ENCODE data around the gene LMX1A.

The LMX1A gene

GRCh38 chr1:165169729-165170128, 186.8 kb downstream of the LMX1A start:
- DNase-seq (ENCODE audit: low read depth in 1 of 2, low spot score in 1 of 2), result no peak
- Histone ChIP-seq H3K27ac (replicated peaks) (no peak overlapping the region), H3K4me3 (replicated peaks; ENCODE audit: insufficient read depth, low read length) (no peak overlapping the region)

GRCh38 chr1:165169028-165169427, 187.5 kb downstream of the LMX1A start:
- H3K4me3 ChIP-seq (replicated peaks; ENCODE audit: insufficient read depth, low read length), result no peak overlapping the region
- H3K27ac ChIP-seq (replicated peaks), result no peak overlapping the region
- TF ChIP-seq REST (IDR thresholded peaks at IDR 0.05; ENCODE audit: insufficient replicate concordance, low read depth) (no peak), GABPA (IDR thresholded peaks at IDR 0.05; ENCODE audit: low read depth) (no peak), SPI1 (IDR thresholded peaks at IDR 0.05; ENCODE audit: borderline replicate concordance, low read depth) (no peak), CTCF (IDR thresholded peaks at IDR 0.05; ENCODE audit: insufficient read depth, low read length) (no peak), POLR2AphosphoS5 (IDR thresholded peaks at IDR 0.05; ENCODE audit: low read depth) (no peak)
- DNase-seq (ENCODE audit: low read depth in 1 of 2, low spot score in 1 of 2), result no peak
- peaks cover 3% of the 10 kb centered on the region for H3K27me3 ChIP-seq (ENCODE audit: insufficient read depth, poor library complexity, severe bottlenecking)

More at GRCh38 chr1:165169729-165170128, 186.8 kb downstream of the LMX1A start:
- peaks cover 3% of the 10 kb centered on the region for H3K27me3 ChIP-seq (ENCODE audit: insufficient read depth, poor library complexity, severe bottlenecking)
- TF ChIP-seq CTCF (IDR thresholded peaks at IDR 0.05; ENCODE audit: insufficient read depth, low read length), result no peak

- no peak for TF ChIP-seq REST (IDR thresholded peaks at IDR 0.05; ENCODE audit: insufficient replicate concordance, low read depth)
- TF ChIP-seq GABPA (IDR thresholded peaks at IDR 0.05; ENCODE audit: low read depth), result no peak
- TF ChIP-seq POLR2AphosphoS5 (IDR thresholded peaks at IDR 0.05; ENCODE audit: low read depth), result no peak
- no peak for TF ChIP-seq CTCF (IDR thresholded peaks at IDR 0.05; ENCODE audit: insufficient read depth, low read length)
- no peak for TF ChIP-seq SPI1 (IDR thresholded peaks at IDR 0.05; ENCODE audit: borderline replicate concordance, low read depth)
- H3K27ac ChIP-seq (replicated peaks), result no peak overlapping the region
- DNase-seq (ENCODE audit: low read depth in 1 of 2, low spot score in 1 of 2), result no peak
- peaks cover 3% of the 10 kb centered on the region for H3K27me3 ChIP-seq (ENCODE audit: insufficient read depth, poor library complexity, severe bottlenecking)
- H3K4me3 ChIP-seq (replicated peaks; ENCODE audit: insufficient read depth, low read length), result no peak overlapping the region
These were observed 188.0 kb downstream of the LMX1A start for GRCh38 chr1:165168467-165168866.

- no peak overlapping the region for H3K27ac ChIP-seq (replicated peaks)
- no peak overlapping the region for H3K4me3 ChIP-seq (replicated peaks; ENCODE audit: insufficient read depth, low read length)
- no peak for DNase-seq (ENCODE audit: low read depth in 1 of 2, low spot score in 1 of 2)
- TF ChIP-seq SPI1 (IDR thresholded peaks at IDR 0.05; ENCODE audit: borderline replicate concordance, low read depth) (no peak), REST (IDR thresholded peaks at IDR 0.05; ENCODE audit: insufficient replicate concordance, low read depth) (no peak), POLR2AphosphoS5 (IDR thresholded peaks at IDR 0.05; ENCODE audit: low read depth) (no peak), CTCF (IDR thresholded peaks at IDR 0.05; ENCODE audit: insufficient read depth, low read length) (no peak), GABPA (IDR thresholded peaks at IDR 0.05; ENCODE audit: low read depth) (no peak)
- H3K27me3 ChIP-seq (ENCODE audit: insufficient read depth, poor library complexity, severe bottlenecking), result peaks cover 3% of the 10 kb centered on the region
These were observed 193.8 kb downstream of the LMX1A start for GRCh38 chr1:165162671-165163241.
